Liver (tissue), 3 donors: Measurements from ENCODE around the gene HSPG2.

ENCODE experiments used
- CTCF ChIP-seq: fragments of 150-350 bp; IDR thresholded peaks from 2 replicates; pipeline ENCODE4 v1.5.1; 2017; ENCODE audit warnings: improper control_type of control experiment, low read depth, low read length; ENCODE audit not compliant: missing input control
- FOXA1 ChIP-seq: IDR thresholded peaks from 2 replicates; pipeline ENCODE4 v1.6.1; 2016; ENCODE audit warnings: antibody characterized with exemption
- TAF1 ChIP-seq: conservative IDR thresholded peaks from 2 replicates; pipeline ENCODE4 v1.6.1; 2016; ENCODE audit warnings: antibody characterized with exemption, mild to moderate bottlenecking
- donor health status: healthy.
- donor health status: healthy.

DNA sequence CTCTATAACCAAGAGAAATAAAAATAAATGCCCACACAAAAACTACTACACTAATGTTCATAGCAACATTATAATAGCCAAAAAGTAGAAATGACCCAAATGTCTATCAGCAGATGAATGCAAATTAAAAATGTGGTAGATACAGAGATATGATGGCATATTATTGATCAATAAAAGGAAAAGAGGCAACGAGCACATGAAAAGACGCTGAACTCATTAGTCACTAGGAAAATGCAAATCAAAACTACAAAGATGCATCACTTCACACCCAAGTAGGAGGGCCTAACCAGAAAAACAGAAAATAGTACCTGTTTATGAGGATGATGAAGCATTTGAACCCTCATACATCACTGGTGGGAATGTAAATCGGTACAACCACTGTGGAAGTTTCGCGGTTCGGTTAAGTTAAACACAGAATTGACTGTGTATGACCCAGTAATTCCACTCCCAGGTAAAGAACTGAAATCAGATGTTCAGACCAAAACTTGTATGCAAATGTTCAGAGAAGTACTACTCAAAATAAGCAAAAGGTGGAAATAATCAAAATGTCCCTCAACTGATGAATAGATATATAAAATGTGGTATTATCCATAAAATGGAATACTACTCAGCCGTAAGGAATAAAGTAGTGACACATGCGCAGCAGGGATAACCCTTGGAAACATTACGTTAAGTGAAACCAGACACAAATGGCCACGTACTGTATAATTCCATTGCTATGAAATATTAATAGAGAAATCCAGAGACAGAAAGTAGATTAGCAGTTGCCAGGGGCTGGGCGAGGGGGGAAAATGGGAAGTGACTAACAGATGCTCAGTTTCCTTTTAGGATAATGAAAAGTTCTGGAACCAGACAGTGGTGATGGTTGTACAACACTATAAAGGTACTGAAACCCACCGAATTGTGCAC lies 157.2 kb downstream of the HSPG2 start:
- TF ChIP-seq CTCF = no peak
- TF ChIP-seq FOXA1 = no peak
- TF ChIP-seq TAF1 = no peak
